HCT116 (cell line): ENCODE measurements around the gene LRBA. TPM values are rescaled to one million over a fixed set of nuclear protein-coding genes. Genes with fewer than 3 reads are reported as not detected.

Experiments used
- ATAC-seq: fragments of 200-7000 bp; cut with Tn5 transposase; 2 replicates; pipeline ENCODE4 v1.9.1; 2020; ENCODE audit warnings: mild to moderate bottlenecking, moderate library complexity
- BruUV-seq: library from RNA; stranded (reverse); fragments of 400-500 nt; replicated peaks from 2 replicates; lab custom pipeline; 2021; lab: Mats Ljungman, UMichigan
- CTCF ChIA-PET: fragments of 300-600 bp; sonication (Branson Sonifier 250); formaldehyde crosslinking; loops from one replicate; lab custom pipeline; 2021; ENCODE audit warnings: antibody characterized with exemption; lab: Charles Lee
- POLR2A ChIA-PET: fragments of 300-600, 350-600 bp; sonication (Branson Sonifier 250); formaldehyde crosslinking; loops from one replicate; lab custom pipeline; 2021; ENCODE audit warnings: antibody characterized with exemption; lab: Charles Lee
- RAD21 ChIA-PET, 2 experiments: fragments of 300-600 bp; sonication (Branson Sonifier 250); formaldehyde crosslinking; loops; one replicate each; lab custom pipeline; 2023; ENCODE audit warnings: low total read pairs in 2 of 2; ENCODE audit not compliant: uncharacterized antibody in 2 of 2, unreplicated experiment in 2 of 2, low non-redundant PET in 1 of 2; lab: Charles Lee
- DNase-seq: peaks from one replicate; pipeline ENCODE4 v3.0.0-alpha.2; 2010; ENCODE audit warnings: low read depth, low spot score
- H2AFZ ChIP-seq: fragments of 200-600 bp; shearing (Covaris generic), sonication (generic); 2 replicates; pipeline ENCODE4 v1.6.1; 2017; ENCODE audit warnings: low read depth, mixed run types, mixed read lengths, antibody characterized with exemption, low read length; ENCODE audit not compliant: poor library complexity, severe bottlenecking
- H3K27ac ChIP-seq: 2 replicates; pipeline ENCODE4 v1.5.1; 2012; ENCODE audit warnings: low read depth, low read length
- H3K27me3 ChIP-seq: fragments of 200-600 bp; sonication (generic); 2 replicates; pipeline ENCODE4 v1.6.1; 2016; ENCODE audit warnings: mixed run types, low read length, mixed read lengths; ENCODE audit not compliant: insufficient read depth
- H3K36me3 ChIP-seq, 2 experiments: fragments of 200-500 bp in 1 of 2; fragments of 200-600 bp in 1 of 2; sonication (Bioruptor generic) in 1 of 2; sonication (generic) in 1 of 2; 2 replicates each; pipeline versions ENCODE4 v1.5.1 to v1.6.1; 2014 to 2016; ENCODE audit warnings: low read length in 2 of 2, inconsistent platforms in 1 of 2, mixed read lengths in 1 of 2, mixed run types in 1 of 2; ENCODE audit not compliant: insufficient read depth in 2 of 2, control insufficient read depth in 1 of 2
- H3K4me1 ChIP-seq, 2 experiments: fragments of 200-600 bp in 1 of 2; sonication (generic) in 1 of 2; 2 replicates each; pipeline versions ENCODE4 v1.5.1 to v1.6.1; 2012 to 2017; ENCODE audit warnings: low read length in 2 of 2, inconsistent platforms in 1 of 2, mild to moderate bottlenecking in 1 of 2, mixed read lengths in 1 of 2, mixed run types in 1 of 2, moderate library complexity in 1 of 2; ENCODE audit not compliant: insufficient read depth in 2 of 2, control insufficient read depth in 1 of 2
- H3K4me2 ChIP-seq: fragments of 200-600 bp; sonication (generic); 2 replicates; pipeline ENCODE4 v1.6.1; 2017; ENCODE audit warnings: mixed run types, low read length, mixed read lengths
- H3K4me3 ChIP-seq, 2 experiments: fragments of 200-600 bp in 1 of 2; sonication (generic) in 1 of 2; replicated peaks in 1 of 2; 2 replicates each; pipeline ENCODE4 v1.5.1; 2011 to 2016; ENCODE audit warnings: low read length in 2 of 2, control low read depth in 1 of 2, low read depth in 1 of 2, mild to moderate bottlenecking in 1 of 2, mixed read lengths in 1 of 2, mixed run types in 1 of 2
- H3K79me2 ChIP-seq: fragments of 200-600 bp; sonication (generic); 2 replicates; pipeline ENCODE4 v1.6.1; 2017; ENCODE audit warnings: mild to moderate bottlenecking, mixed run types, low read length, moderate library complexity, mixed read lengths; ENCODE audit not compliant: insufficient read depth
- H3K9ac ChIP-seq: fragments of 200-600 bp; sonication (generic); 2 replicates; pipeline ENCODE4 v1.6.1; 2016; ENCODE audit warnings: low read length, mixed read lengths
- H3K9me2 ChIP-seq: fragments of 200-600 bp; sonication (generic), shearing (Covaris generic); 2 replicates; pipeline ENCODE4 v1.6.1; 2017; ENCODE audit warnings: mixed run types, mild to moderate bottlenecking, moderate library complexity; ENCODE audit not compliant: insufficient read depth
- H3K9me3 ChIP-seq, 2 experiments: fragments of 200-500 bp in 1 of 2; fragments of 200-600 bp in 1 of 2; sonication (Bioruptor generic) in 1 of 2; sonication (generic) in 1 of 2; 2 replicates each; pipeline ENCODE4 v1.6.1; 2014 to 2017; ENCODE audit warnings: low read length in 2 of 2, mixed read lengths in 2 of 2, inconsistent platforms in 1 of 2, low read depth in 1 of 2, mild to moderate bottlenecking in 1 of 2, mixed run types in 1 of 2, moderate library complexity in 1 of 2; ENCODE audit not compliant: control insufficient read depth in 1 of 2, insufficient read depth in 1 of 2
- H4K20me1 ChIP-seq: fragments of 200-600 bp; sonication (generic), shearing (Covaris generic); 2 replicates; pipeline ENCODE4 v1.6.1; 2017; ENCODE audit warnings: mixed run types, mild to moderate bottlenecking, moderate library complexity; ENCODE audit not compliant: insufficient read depth
- CBX3 ChIP-seq: IDR thresholded peaks from 2 replicates; pipeline ENCODE4 v1.6.1; 2012; ENCODE audit warnings: low read depth
- CEBPB ChIP-seq: IDR thresholded peaks from 2 replicates; pipeline ENCODE4 v1.6.1; 2012; ENCODE audit warnings: low read depth
- CTCF ChIP-seq, 3 experiments: fragments of 200-600 bp in 1 of 3; sonication (generic) in 1 of 3; IDR thresholded peaks in 2 of 3; conservative IDR thresholded peaks in 1 of 3; 2 replicates each; pipeline ENCODE4 v1.5.1; 2012 to 2017; ENCODE audit warnings: low read depth in 2 of 3, low read length in 2 of 3, antibody characterized with exemption in 1 of 3, borderline replicate concordance in 1 of 3, control low read depth in 1 of 3, mild to moderate bottlenecking in 1 of 3, mixed read lengths in 1 of 3, mixed run types in 1 of 3, moderate library complexity in 1 of 3; ENCODE audit not compliant: insufficient read depth in 1 of 3
- EGR1 ChIP-seq: IDR thresholded peaks from 2 replicates; pipeline ENCODE4 v1.6.1; 2012; ENCODE audit warnings: low read depth
- ELF1 ChIP-seq: IDR thresholded peaks from 2 replicates; pipeline ENCODE4 v1.6.1; 2012; ENCODE audit warnings: low read depth, borderline replicate concordance
- EZH2phosphoT487 ChIP-seq: fragments of 200-600 bp; IDR thresholded peaks from 2 replicates; pipeline ENCODE4 v1.6.1; 2018; ENCODE audit warnings: antibody characterized with exemption, borderline replicate concordance
- FOSL1 ChIP-seq: IDR thresholded peaks from 2 replicates; pipeline ENCODE4 v1.6.1; 2012; ENCODE audit warnings: low read depth
- JUND ChIP-seq: IDR thresholded peaks from 2 replicates; pipeline ENCODE4 v1.6.1; 2012
- POLR2A ChIP-seq: IDR thresholded peaks from 2 replicates; pipeline ENCODE4 v1.7.0; 2011; ENCODE audit warnings: borderline replicate concordance; ENCODE audit not compliant: insufficient read depth, insufficient read length; ENCODE audit errors: extremely low read depth
- POLR2AphosphoS5 ChIP-seq: IDR thresholded peaks from 2 replicates; pipeline ENCODE4 v1.6.1; 2011; ENCODE audit warnings: mild to moderate bottlenecking, low read depth, low read length, moderate library complexity
- RAD21 ChIP-seq: IDR thresholded peaks from 2 replicates; pipeline ENCODE4 v1.6.1; 2012; ENCODE audit warnings: low read depth, mild to moderate bottlenecking
- REST ChIP-seq: IDR thresholded peaks from 2 replicates; pipeline ENCODE4 v1.6.1; 2012; ENCODE audit warnings: low read depth
- SIN3A ChIP-seq: IDR thresholded peaks from 2 replicates; pipeline ENCODE4 v1.6.1; 2012; ENCODE audit warnings: low read depth
- SP1 ChIP-seq: IDR thresholded peaks from 2 replicates; pipeline ENCODE4 v1.6.1; 2012; ENCODE audit warnings: low read depth
- TCF7L2 ChIP-seq: IDR thresholded peaks from 2 replicates; pipeline ENCODE4 v1.7.0; 2011; ENCODE audit warnings: borderline replicate concordance, inconsistent platforms; ENCODE audit not compliant: insufficient read depth, insufficient read length; ENCODE audit errors: extremely low read depth
- YY1 ChIP-seq: IDR thresholded peaks from 2 replicates; pipeline ENCODE4 v1.6.1; 2011; ENCODE audit warnings: low read length, low read depth, moderate library complexity, mild to moderate bottlenecking; ENCODE audit not compliant: insufficient replicate concordance; ENCODE audit errors: extremely low read depth
- ZBTB33 ChIP-seq: IDR thresholded peaks from 2 replicates; pipeline ENCODE4 v1.6.1; 2011; ENCODE audit warnings: mild to moderate bottlenecking, low read length, moderate library complexity; ENCODE audit not compliant: insufficient replicate concordance; ENCODE audit errors: extremely low read depth
- ZFX ChIP-seq: fragments of 450-650 bp; IDR thresholded peaks from 2 replicates; pipeline ENCODE4 v1.6.1; 2017
- ZNF274 ChIP-seq: fragments of 200-500 bp; sonication (Bioruptor generic); IDR thresholded peaks from 2 replicates; pipeline ENCODE4 v1.6.1; 2014; ENCODE audit warnings: mild to moderate bottlenecking, low read depth, low read length, inconsistent platforms
- intact Hi-C: fragments of 100-400 bp; cut with micrococcal nuclease; formaldehyde crosslinking; loops from 2 replicates; pipeline ENCODE4 v1.10.0; 2022
- total RNA-seq: library from RNA; stranded (reverse); gene quantifications from one replicate; pipeline ENCODE4 v1.2.1, GENCODE V29; 2021; ENCODE audit not compliant: unreplicated experiment

LRBA gene
- total RNA-seq, 1 experiment from 2014 or later: 79.8 TPM

- intact Hi-C loops: no loop called here
- no peaks in the 10 kb centered on the region for H3K79me2 ChIP-seq
- no peak overlapping the region for H3K4me3 ChIP-seq
- H3K36me3 ChIP-seq: no peaks in the 10 kb centered on the region; a peak in 1 of 4 replicates
- no TSS peak for BruUV-seq
- H3K9me2 ChIP-seq: no peaks in the 10 kb centered on the region
- H3K4me1 ChIP-seq: no peaks in the 10 kb centered on the region
- H3K27me3 ChIP-seq: no peaks in the 10 kb centered on the region
- TF ChIP-seq ZNF274 (no peak), RAD21 (no peak), ELF1 (no peak), SP1 (no peak), CTCF (IDR thresholded peaks at IDR 0.05 in 2 of 3, conservative IDR thresholded peaks at IDR 0.05 in 1 of 3; ENCODE audit: borderline replicate concordance in 1 of 3, insufficient read depth in 1 of 3, low read depth in 2 of 3, low read length in 2 of 3) (no peak), REST (no peak), TCF7L2 (no peak), CBX3 (no peak), CEBPB (no peak), ZBTB33 (no peak), POLR2A (no peak), JUND (no peak), POLR2AphosphoS5 (no peak), YY1 (no peak), SIN3A (no peak), ZFX (no peak), EGR1 (no peak), FOSL1 (no peak), EZH2phosphoT487 (no peak)
- no peak for DNase-seq
- ATAC-seq: no peak
- no peak overlapping the region for H2AFZ ChIP-seq
- POLR2A ChIA-PET: no interaction called here
- no peaks in the 10 kb centered on the region; the same call in 1 of the 2 replicates for H4K20me1 ChIP-seq
- H3K9me3 ChIP-seq: no peaks in the 10 kb centered on the region
- RAD21 ChIA-PET: no interaction called here
- H3K4me2 ChIP-seq: no peak overlapping the region
- no peak overlapping the region for H3K9ac ChIP-seq
- H3K27ac ChIP-seq: no peak overlapping the region
- CTCF ChIA-PET: no interaction called here
Measured at GRCh38 chr4:150585611-150586010, 429.5 kb downstream of the LRBA start.
